Esophagus muscularis mucosa (tissue), 4 donors: ENCODE data around the gene S1PR4. TPM values are rescaled to one million over a fixed set of nuclear protein-coding genes. Genes with fewer than 3 reads are reported as not detected.
A peak's percentile ranks its signal among the peaks of the same experiment; 100 is the strongest.

Source experiments
- DNase-seq: peaks from one replicate; pipeline ENCODE4 v3.0.0-alpha.2; 2017; ENCODE audit errors: extremely low spot score
- H3K27ac ChIP-seq, 4 donors: fragments of 200-600 bp; sonication (generic); replicated peaks in 1 of 4; 1 replicate in 3 of 4; 2 replicates in 1 of 4; pipeline ENCODE4 v1.5.1; 2016 to 2019; ENCODE audit warnings: mild to moderate bottlenecking in 1 of 4
- H3K27me3 ChIP-seq, 4 donors: fragments of 200-600 bp; sonication (generic); one replicate each; pipeline versions ENCODE4 v1.5.1 to v1.6.0; 2016 to 2019
- H3K36me3 ChIP-seq, 4 donors: fragments of 200-600 bp; sonication (generic); one replicate each; pipeline ENCODE4 v1.5.1; 2016 to 2019
- H3K4me1 ChIP-seq, 4 donors: fragments of 200-600 bp; sonication (generic); one replicate each; pipeline ENCODE4 v1.5.1; 2016 to 2019
- H3K4me3 ChIP-seq, 4 donors: fragments of 200-600 bp; sonication (generic); 1 replicate in 2 of 4; 2 replicates in 2 of 4; pipeline ENCODE4 v1.5.1; 2016 to 2019; ENCODE audit warnings: mild to moderate bottlenecking in 4 of 4, moderate library complexity in 1 of 4
- H3K9me3 ChIP-seq, 4 donors: fragments of 200-600 bp; sonication (generic); 1 replicate in 3 of 4; 2 replicates in 1 of 4; pipeline ENCODE4 v1.5.1; 2016 to 2019
- CTCF ChIP-seq, 3 experiments: fragments of 200-600 bp in 2 of 3; fragments of 450-650 bp in 1 of 3; sonication (generic) in 2 of 3; IDR thresholded peaks; one replicate each; pipeline ENCODE4 v1.5.1; 2017 to 2019; ENCODE audit warnings: antibody characterized with exemption in 3 of 3, mild to moderate bottlenecking in 2 of 3, moderate library complexity in 1 of 3
- EP300 ChIP-seq: sonication (generic); formaldehyde crosslinking; IDR thresholded peaks from one replicate; pipeline ENCODE4 v1.6.1; 2017; ENCODE audit warnings: antibody characterized with exemption
- POLR2A ChIP-seq: fragments of 450-650 bp; IDR thresholded peaks from one replicate; pipeline ENCODE4 v1.6.1; 2017; ENCODE audit warnings: antibody characterized with exemption, moderate library complexity, mild to moderate bottlenecking, low read depth
- POLR2AphosphoS5 ChIP-seq, 2 donors: sonication (generic); formaldehyde crosslinking; IDR thresholded peaks; one replicate each; pipeline ENCODE4 v1.6.1; 2017; ENCODE audit warnings: antibody characterized with exemption in 2 of 2
- WGBS: methylation state at CpG from one replicate; pipeline ENCODE4 v1.1.5; 2018; 5-methylcytosine and 5-hydroxymethylcytosine counted together
- intact Hi-C: fragments of 100-400 bp; cut with DNase I; formaldehyde crosslinking; loops from one replicate; pipeline ENCODE4 v1.15.1; 2023
- total RNA-seq, 4 donors: library from RNA; depleted of rRNA; stranded (reverse); fragments of >200 nt; gene quantifications; one replicate each; pipeline versions ENCODE4 v1.1.0 to v1.2.1, GENCODE V29; 2016

Gene S1PR4
- total RNA-seq, 4 donors from 2014 or later: 0.42 to 5.5 (median 2.4) TPM

- no peak for DNase-seq
- TF ChIP-seq CTCF (IDR thresholded peaks at IDR 0.05): no peak
- no peak for TF ChIP-seq EP300
- no peak for TF ChIP-seq POLR2AphosphoS5 (IDR thresholded peaks at IDR 0.05)
- TF ChIP-seq POLR2A: no peak
- peaks cover 0 to 16% (median 11%) of the 10 kb centered on the region in 4 donors for H3K4me1 ChIP-seq
- H3K4me3 ChIP-seq: no peak overlapping the region
- no peaks in the 10 kb centered on the region for H3K36me3 ChIP-seq
- peaks cover 0 to 71% (median 16%) of the 10 kb centered on the region in 4 donors for H3K27me3 ChIP-seq
- intact Hi-C loops: no loop called here
- WGBS: 91% methylated on average over 5 of the region's 5 CpGs
- no peaks in the 10 kb centered on the region for H3K9me3 ChIP-seq
- H3K27ac ChIP-seq: no peak overlapping the region
Observed at GRCh38 chr19:3222709-3223108, 44.1 kb downstream of the S1PR4 start.

GRCh38 chr19:3224346-3225168, 46.0 kb downstream of the S1PR4 start, which contains the start of gene CELF5:
CELF5 (plus strand) TSS chr19:3224661; CDS start chr19:3224740, 79 bp downstream.
- no peak for DNase-seq
- Histone ChIP-seq H3K27me3 (peaks cover 0 to 89% (median 25%) of the 10 kb centered on the region in 4 donors), H3K9me3 (no peaks in the 10 kb centered on the region), H3K4me3 (peak within 1 kb of the TSS; percentile 33 to 56 (median 36)), H3K4me1 (peaks cover 0 to 19% (median 12%) of the 10 kb centered on the region in 4 donors), H3K36me3 (no peaks in the 10 kb centered on the region), H3K27ac (no peak within 1 kb of the TSS)
- no peak for TF ChIP-seq POLR2AphosphoS5 (IDR thresholded peaks at IDR 0.05)
- TF ChIP-seq EP300: no peak
- TF ChIP-seq CTCF (IDR thresholded peaks at IDR 0.05): peak; percentile 55 to 77 (median 76)
- TF ChIP-seq POLR2A: no peak
- under 1% methylated on average over 49 of the region's 94 CpGs for WGBS
- intact Hi-C loops: no loop called here

GRCh38 chr19:3225169-3225485, 46.6 kb downstream of the S1PR4 start:
- WGBS: 3% methylated on average over 9 of the region's 9 CpGs
- TF ChIP-seq POLR2A (no peak), CTCF (IDR thresholded peaks at IDR 0.05) (no peak), EP300 (no peak), POLR2AphosphoS5 (IDR thresholded peaks at IDR 0.05) (no peak)
- H3K27me3 ChIP-seq: peaks cover 0 to 95% (median 25%) of the 10 kb centered on the region in 4 donors
- no peak overlapping the region for H3K4me3 ChIP-seq
- intact Hi-C loops: no loop called here
- no peak overlapping the region for H3K27ac ChIP-seq
- no peaks in the 10 kb centered on the region for H3K9me3 ChIP-seq
- no peaks in the 10 kb centered on the region for H3K36me3 ChIP-seq
- DNase-seq: no peak
- peaks cover 0 to 19% (median 12%) of the 10 kb centered on the region in 4 donors for H3K4me1 ChIP-seq

DNA sequence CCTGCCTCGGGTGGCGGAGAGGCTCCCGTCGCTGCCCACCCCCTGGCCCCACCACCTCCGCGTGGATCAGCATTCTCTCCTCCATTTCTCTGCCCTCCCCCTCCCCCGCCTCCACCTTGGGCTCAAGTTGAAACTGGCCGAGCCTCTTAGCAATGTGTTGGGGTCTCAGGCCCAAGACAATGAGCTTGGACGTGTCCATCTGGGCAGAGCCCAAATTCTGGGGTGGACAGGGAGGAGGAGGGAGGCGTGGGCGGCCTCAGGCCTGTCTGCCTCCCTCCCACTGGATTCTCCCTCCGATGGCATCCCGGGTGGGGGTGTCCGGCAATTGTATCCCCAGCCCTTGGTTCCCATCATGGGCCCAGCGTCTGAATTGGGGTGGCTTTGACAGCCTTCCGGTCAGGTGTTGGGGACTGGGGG, 47.1 kb downstream of the S1PR4 start:
- H3K27me3 ChIP-seq: peaks cover 0 to 97% (median 25%) of the 10 kb centered on the region in 4 donors
- H3K4me3 ChIP-seq: no peak overlapping the region
- DNase-seq: no peak
- TF ChIP-seq POLR2A (no peak), POLR2AphosphoS5 (IDR thresholded peaks at IDR 0.05) (no peak), EP300 (no peak), CTCF (IDR thresholded peaks at IDR 0.05) (no peak)
- intact Hi-C loops: no loop called here
- no peaks in the 10 kb centered on the region for H3K36me3 ChIP-seq
- H3K27ac ChIP-seq: no peak overlapping the region
- H3K4me1 ChIP-seq: peaks cover 0 to 19% (median 12%) of the 10 kb centered on the region in 4 donors
- no peaks in the 10 kb centered on the region for H3K9me3 ChIP-seq
- 45% methylated on average over 12 of the region's 16 CpGs for WGBS
